Measurements from ENCODE around the gene CBLL1. TPM values are rescaled to one million over a fixed set of nuclear protein-coding genes. Genes with fewer than 3 reads are reported as not detected.

CBLL1 gene
- total RNA-seq, 1 experiment from 2014 or later = 35.0 TPM

DNA sequence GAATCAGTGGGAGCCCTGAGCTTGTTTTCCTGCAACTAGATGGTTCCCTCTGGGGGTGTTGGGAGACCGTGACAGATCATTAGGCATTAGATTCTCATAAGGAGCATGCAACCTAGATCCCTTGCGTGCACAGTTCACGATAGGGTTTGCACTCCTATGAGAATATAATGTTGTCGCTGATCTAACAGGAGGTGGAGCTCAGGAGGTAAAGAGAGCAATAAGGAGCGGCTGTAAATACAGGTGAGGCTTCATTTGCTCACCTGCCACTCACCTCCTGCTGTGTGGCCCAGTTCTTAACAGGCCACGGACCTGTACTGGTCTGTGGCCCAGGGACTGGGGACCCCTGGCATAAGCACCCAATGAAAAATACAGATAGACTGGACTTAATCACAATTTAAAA lies 48.4 kb downstream of the CBLL1 start:
- Histone ChIP-seq H3K27me3 (ENCODE audit: insufficient read depth, low read length) (no peaks in the 10 kb centered on the region), H3K4me3 (replicated peaks in 1 of 2; ENCODE audit: low read depth in 1 of 2, low read length in 2 of 2) (no peak overlapping the region), H3K36me3 (ENCODE audit: control insufficient read depth in 1 of 2, insufficient read depth in 2 of 2, low read length in 2 of 2) (no peaks in the 10 kb centered on the region), H3K27ac (ENCODE audit: low read depth, low read length) (no peak overlapping the region), H4K20me1 (ENCODE audit: insufficient read depth) (no peaks in the 10 kb centered on the region), H2AFZ (ENCODE audit: low read depth, low read length, poor library complexity, severe bottlenecking) (no peak overlapping the region), H3K9ac (ENCODE audit: low read length) (no peak overlapping the region), H3K9me2 (ENCODE audit: insufficient read depth) (no peaks in the 10 kb centered on the region), H3K79me2 (ENCODE audit: insufficient read depth, low read length) (no peaks in the 10 kb centered on the region), H3K4me1 (ENCODE audit: control insufficient read depth in 1 of 2, insufficient read depth in 2 of 2, low read length in 2 of 2) (no peaks in the 10 kb centered on the region), H3K9me3 (ENCODE audit: control insufficient read depth in 1 of 2, insufficient read depth in 1 of 2, low read depth in 1 of 2, low read length in 2 of 2) (no peaks in the 10 kb centered on the region), H3K4me2 (ENCODE audit: low read length) (no peak overlapping the region)
- ChIA-PET CTCF (no interaction called here), POLR2A (no interaction called here), RAD21 (ENCODE audit: low non-redundant PET in 1 of 2, low total read pairs in 2 of 2, uncharacterized antibody in 2 of 2, unreplicated experiment in 2 of 2) (no interaction called here)
- BruUV-seq (replicated peaks) = no TSS peak
- intact Hi-C loops (cut with micrococcal nuclease) = no loop called here
- TF ChIP-seq JUND (IDR thresholded peaks at IDR 0.05) = no peak
- DNase-seq (ENCODE audit: low read depth, low spot score) = no peak
- ATAC-seq = no peak

DNA sequence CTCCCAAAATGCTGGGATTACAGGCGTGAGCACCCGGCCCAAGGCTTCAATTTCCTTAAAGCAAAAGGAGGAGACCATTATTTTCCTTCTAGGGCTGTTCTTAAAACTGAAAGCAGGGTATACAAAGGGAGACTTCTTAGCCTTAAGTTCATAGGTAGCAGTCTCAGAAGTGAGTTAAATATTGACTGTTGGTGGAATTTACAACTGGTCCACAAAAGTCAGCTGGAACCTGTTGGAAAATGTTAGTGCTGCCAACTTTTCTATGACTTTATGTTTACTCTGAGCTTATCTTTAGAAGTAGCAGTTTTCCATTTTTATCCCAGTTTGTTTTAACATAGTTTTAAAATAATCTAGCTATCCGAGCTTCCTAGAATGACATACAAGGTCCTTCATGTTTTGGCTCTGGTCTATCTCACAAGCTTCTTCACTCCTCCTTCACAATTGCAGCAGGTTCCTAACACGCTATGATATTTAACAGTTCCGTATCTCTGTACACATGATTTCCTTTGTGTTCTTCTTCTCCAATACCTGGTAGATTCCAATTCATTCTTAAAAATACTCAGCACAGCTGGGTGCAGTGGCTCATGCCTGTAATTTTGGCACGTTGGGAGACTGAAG lies 55.8 kb downstream of the CBLL1 start:
- DNase-seq (ENCODE audit: low read depth, low spot score) (no peak), ATAC-seq (no peak)
- Histone ChIP-seq H3K4me3 (replicated peaks in 1 of 2; ENCODE audit: low read depth in 1 of 2, low read length in 2 of 2) (no peak overlapping the region), H2AFZ (ENCODE audit: low read depth, low read length, poor library complexity, severe bottlenecking) (no peak overlapping the region), H3K4me2 (ENCODE audit: low read length) (no peak overlapping the region), H4K20me1 (ENCODE audit: insufficient read depth) (no peaks in the 10 kb centered on the region), H3K4me1 (ENCODE audit: control insufficient read depth in 1 of 2, insufficient read depth in 2 of 2, low read length in 2 of 2) (no peaks in the 10 kb centered on the region), H3K9me2 (ENCODE audit: insufficient read depth) (no peaks in the 10 kb centered on the region), H3K79me2 (ENCODE audit: insufficient read depth, low read length) (no peaks in the 10 kb centered on the region), H3K27ac (ENCODE audit: low read depth, low read length) (no peak overlapping the region), H3K9me3 (ENCODE audit: control insufficient read depth in 1 of 2, insufficient read depth in 1 of 2, low read depth in 1 of 2, low read length in 2 of 2) (no peaks in the 10 kb centered on the region), H3K36me3 (ENCODE audit: control insufficient read depth in 1 of 2, insufficient read depth in 2 of 2, low read length in 2 of 2) (no peaks in the 10 kb centered on the region), H3K9ac (ENCODE audit: low read length) (no peak overlapping the region), H3K27me3 (ENCODE audit: insufficient read depth, low read length) (no peaks in the 10 kb centered on the region)
- intact Hi-C loops (cut with micrococcal nuclease) = no loop called here
- ChIA-PET RAD21 (ENCODE audit: low non-redundant PET in 1 of 2, low total read pairs in 2 of 2, uncharacterized antibody in 2 of 2, unreplicated experiment in 2 of 2) (no interaction called here), CTCF (no interaction called here), POLR2A (no interaction called here)
- BruUV-seq (replicated peaks) = no TSS peak
- TF ChIP-seq EZH2phosphoT487 (IDR thresholded peaks at IDR 0.05; ENCODE audit: borderline replicate concordance) = no peak
- no peak for TF ChIP-seq POLR2AphosphoS5 (IDR thresholded peaks at IDR 0.05; ENCODE audit: low read depth, low read length)
- TF ChIP-seq CBX3 (IDR thresholded peaks at IDR 0.05; ENCODE audit: low read depth) = no peak
- TF ChIP-seq RAD21 (IDR thresholded peaks at IDR 0.05; ENCODE audit: low read depth) = no peak
- no peak for TF ChIP-seq CEBPB (IDR thresholded peaks at IDR 0.05; ENCODE audit: low read depth)
- TF ChIP-seq ZNF274 (IDR thresholded peaks at IDR 0.05; ENCODE audit: low read depth, low read length) = no peak
- no peak for TF ChIP-seq ELF1 (IDR thresholded peaks at IDR 0.05; ENCODE audit: borderline replicate concordance, low read depth)
- TF ChIP-seq, protein P1, sequence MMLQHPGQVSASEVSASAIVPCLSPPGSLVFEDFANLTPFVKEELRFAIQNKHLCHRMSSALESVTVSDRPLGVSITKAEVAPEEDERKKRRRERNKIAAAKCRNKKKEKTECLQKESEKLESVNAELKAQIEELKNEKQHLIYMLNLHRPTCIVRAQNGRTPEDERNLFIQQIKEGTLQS (IDR thresholded peaks at IDR 0.05) = no peak
- TF ChIP-seq, protein P2, sequence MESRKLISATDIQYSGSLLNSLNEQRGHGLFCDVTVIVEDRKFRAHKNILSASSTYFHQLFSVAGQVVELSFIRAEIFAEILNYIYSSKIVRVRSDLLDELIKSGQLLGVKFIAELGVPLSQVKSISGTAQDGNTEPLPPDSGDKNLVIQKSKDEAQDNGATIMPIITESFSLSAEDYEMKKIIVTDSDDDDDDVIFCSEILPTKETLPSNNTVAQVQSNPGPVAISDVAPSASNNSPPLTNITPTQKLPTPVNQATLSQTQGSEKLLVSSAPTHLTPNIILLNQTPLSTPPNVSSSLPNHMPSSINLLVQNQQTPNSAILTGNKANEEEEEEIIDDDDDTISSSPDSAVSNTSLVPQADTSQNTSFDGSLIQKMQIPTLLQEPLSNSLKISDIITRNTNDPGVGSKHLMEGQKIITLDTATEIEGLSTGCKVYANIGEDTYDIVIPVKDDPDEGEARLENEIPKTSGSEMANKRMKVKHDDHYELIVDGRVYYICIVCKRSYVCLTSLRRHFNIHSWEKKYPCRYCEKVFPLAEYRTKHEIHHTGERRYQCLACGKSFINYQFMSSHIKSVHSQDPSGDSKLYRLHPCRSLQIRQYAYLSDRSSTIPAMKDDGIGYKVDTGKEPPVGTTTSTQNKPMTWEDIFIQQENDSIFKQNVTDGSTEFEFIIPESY (IDR thresholded peaks at IDR 0.05; ENCODE audit: extremely low read depth, insufficient replicate concordance, low read length) = no peak
- TF ChIP-seq TCF7L2 (IDR thresholded peaks at IDR 0.05; ENCODE audit: borderline replicate concordance, extremely low read depth, insufficient read depth, insufficient read length) = no peak
- no peak for TF ChIP-seq SIN3A (IDR thresholded peaks at IDR 0.05; ENCODE audit: low read depth)
- no peak for TF ChIP-seq SP1 (IDR thresholded peaks at IDR 0.05; ENCODE audit: low read depth)
- TF ChIP-seq EGR1 (IDR thresholded peaks at IDR 0.05; ENCODE audit: low read depth) = no peak
- TF ChIP-seq, protein P3, sequence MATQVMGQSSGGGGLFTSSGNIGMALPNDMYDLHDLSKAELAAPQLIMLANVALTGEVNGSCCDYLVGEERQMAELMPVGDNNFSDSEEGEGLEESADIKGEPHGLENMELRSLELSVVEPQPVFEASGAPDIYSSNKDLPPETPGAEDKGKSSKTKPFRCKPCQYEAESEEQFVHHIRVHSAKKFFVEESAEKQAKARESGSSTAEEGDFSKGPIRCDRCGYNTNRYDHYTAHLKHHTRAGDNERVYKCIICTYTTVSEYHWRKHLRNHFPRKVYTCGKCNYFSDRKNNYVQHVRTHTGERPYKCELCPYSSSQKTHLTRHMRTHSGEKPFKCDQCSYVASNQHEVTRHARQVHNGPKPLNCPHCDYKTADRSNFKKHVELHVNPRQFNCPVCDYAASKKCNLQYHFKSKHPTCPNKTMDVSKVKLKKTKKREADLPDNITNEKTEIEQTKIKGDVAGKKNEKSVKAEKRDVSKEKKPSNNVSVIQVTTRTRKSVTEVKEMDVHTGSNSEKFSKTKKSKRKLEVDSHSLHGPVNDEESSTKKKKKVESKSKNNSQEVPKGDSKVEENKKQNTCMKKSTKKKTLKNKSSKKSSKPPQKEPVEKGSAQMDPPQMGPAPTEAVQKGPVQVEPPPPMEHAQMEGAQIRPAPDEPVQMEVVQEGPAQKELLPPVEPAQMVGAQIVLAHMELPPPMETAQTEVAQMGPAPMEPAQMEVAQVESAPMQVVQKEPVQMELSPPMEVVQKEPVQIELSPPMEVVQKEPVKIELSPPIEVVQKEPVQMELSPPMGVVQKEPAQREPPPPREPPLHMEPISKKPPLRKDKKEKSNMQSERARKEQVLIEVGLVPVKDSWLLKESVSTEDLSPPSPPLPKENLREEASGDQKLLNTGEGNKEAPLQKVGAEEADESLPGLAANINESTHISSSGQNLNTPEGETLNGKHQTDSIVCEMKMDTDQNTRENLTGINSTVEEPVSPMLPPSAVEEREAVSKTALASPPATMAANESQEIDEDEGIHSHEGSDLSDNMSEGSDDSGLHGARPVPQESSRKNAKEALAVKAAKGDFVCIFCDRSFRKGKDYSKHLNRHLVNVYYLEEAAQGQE (IDR thresholded peaks at IDR 0.05; ENCODE audit: low read depth) = no peak
- TF ChIP-seq FOSL1 (IDR thresholded peaks at IDR 0.05; ENCODE audit: low read depth) = no peak
- TF ChIP-seq EZH2 (IDR thresholded peaks at IDR 0.05) = no peak
